Measurements from ENCODE around the gene ZNF185. TPM values are rescaled to one million over a fixed set of nuclear protein-coding genes. Genes with fewer than 3 reads are reported as not detected.
"Not testable (repeated sequence)": the region's sequence is repeated elsewhere in the genome, so short reads cannot be mapped to it uniquely, and the experiment has no call there.

ZNF185 gene
- total RNA-seq, 4 donors from 2014 or later: 0.53 to 2.5 (median 1.4) TPM

DNA sequence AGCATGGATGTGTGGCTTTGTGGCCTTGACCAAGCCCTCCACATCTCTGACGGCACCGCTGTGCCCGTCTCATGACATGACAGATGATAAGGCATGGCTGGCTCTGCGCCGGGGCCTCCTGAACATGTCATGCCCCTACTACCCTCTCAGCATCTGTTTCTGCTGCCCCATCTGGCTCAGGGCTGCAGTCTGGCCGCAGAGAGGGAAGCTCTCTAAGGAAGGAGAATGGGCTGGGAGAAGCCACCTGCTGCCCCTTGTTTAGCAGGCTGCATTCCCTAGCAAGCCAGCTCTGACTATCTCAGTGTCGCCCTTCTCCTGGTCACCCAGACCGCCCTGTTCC is 7.2 kb downstream of the ZNF185 start:
- Histone ChIP-seq H3K4me1 (no peaks in the 10 kb centered on the region), H3K9me3 (no peaks in the 10 kb centered on the region), H3K36me3 (no peaks in the 10 kb centered on the region), H3K27ac (no peak overlapping the region), H3K4me3 (no peak overlapping the region), H3K27me3 (no peaks in the 10 kb centered on the region)
- TF ChIP-seq POLR2A (IDR thresholded peaks at IDR 0.05): no peak
- TF ChIP-seq, protein P1, sequence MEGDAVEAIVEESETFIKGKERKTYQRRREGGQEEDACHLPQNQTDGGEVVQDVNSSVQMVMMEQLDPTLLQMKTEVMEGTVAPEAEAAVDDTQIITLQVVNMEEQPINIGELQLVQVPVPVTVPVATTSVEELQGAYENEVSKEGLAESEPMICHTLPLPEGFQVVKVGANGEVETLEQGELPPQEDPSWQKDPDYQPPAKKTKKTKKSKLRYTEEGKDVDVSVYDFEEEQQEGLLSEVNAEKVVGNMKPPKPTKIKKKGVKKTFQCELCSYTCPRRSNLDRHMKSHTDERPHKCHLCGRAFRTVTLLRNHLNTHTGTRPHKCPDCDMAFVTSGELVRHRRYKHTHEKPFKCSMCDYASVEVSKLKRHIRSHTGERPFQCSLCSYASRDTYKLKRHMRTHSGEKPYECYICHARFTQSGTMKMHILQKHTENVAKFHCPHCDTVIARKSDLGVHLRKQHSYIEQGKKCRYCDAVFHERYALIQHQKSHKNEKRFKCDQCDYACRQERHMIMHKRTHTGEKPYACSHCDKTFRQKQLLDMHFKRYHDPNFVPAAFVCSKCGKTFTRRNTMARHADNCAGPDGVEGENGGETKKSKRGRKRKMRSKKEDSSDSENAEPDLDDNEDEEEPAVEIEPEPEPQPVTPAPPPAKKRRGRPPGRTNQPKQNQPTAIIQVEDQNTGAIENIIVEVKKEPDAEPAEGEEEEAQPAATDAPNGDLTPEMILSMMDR (IDR thresholded peaks at IDR 0.05): no peak
- DNase-seq: no peak

DNA sequence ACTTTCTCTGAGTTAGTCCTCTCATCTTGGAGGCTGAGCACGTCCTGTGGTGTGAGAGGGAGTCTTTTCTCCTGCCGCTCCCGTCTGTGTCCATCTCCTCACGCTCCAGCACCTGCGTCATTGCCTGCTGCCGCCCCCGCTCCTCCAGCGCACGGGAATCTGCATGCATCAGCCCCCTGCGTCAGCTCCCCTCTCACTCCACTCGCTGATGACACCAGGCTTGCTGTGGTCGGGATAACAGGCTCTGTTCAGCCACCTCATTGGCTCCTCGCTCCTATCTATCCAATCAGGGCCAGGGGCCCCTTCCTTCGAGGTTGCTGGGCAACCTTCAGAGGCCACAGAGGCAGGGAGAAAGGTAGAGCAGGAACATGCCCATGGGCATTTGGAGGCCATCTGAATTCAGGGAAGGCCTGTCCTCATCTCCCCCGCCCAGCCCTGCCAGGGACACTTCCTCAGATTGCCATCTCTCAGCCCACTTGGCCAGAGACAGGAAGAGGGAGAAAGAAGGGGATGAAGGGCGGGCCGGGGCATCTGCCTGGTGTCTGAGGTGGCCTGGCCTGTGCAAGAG is 9.3 kb downstream of the ZNF185 start:
- no peaks in the 10 kb centered on the region for H3K36me3 ChIP-seq
- no peak for DNase-seq
- H3K4me1 ChIP-seq: no peaks in the 10 kb centered on the region
- no peaks in the 10 kb centered on the region for H3K9me3 ChIP-seq
- no peak for TF ChIP-seq POLR2A (IDR thresholded peaks at IDR 0.05)
- TF ChIP-seq, protein P1 (IDR thresholded peaks at IDR 0.05): no peak
- H3K4me3 ChIP-seq: no peak overlapping the region
- H3K27ac ChIP-seq: no peak overlapping the region
- no peaks in the 10 kb centered on the region for H3K27me3 ChIP-seq

DNA sequence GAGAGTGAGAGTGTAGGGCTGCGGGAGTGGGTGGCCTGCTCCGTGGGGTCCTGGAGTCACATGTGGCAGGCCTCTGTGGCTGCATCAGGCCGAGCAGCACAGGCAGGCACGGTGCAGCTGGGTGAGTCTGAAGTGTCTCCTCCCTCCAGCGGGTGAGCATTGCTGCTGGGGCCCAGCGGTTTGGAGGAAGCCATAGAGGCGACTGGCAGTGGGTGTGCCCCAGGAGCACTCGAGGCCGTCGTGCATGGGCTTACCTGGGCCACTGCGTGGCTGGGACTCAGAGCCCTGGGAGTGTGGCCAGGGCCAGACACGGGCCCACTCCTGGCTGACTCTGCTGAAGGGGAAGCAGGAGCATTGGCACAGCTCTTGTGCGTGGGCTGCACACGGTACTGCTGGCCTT is 10.6 kb downstream of the ZNF185 start:
- Histone ChIP-seq H3K36me3 (no peaks in the 10 kb centered on the region), H3K27ac (no peak overlapping the region), H3K9me3 (no peaks in the 10 kb centered on the region), H3K4me3 (no peak overlapping the region), H3K4me1 (no peaks in the 10 kb centered on the region), H3K27me3 (no peaks in the 10 kb centered on the region)
- DNase-seq: no peak
- TF ChIP-seq POLR2A (IDR thresholded peaks at IDR 0.05): no peak
- TF ChIP-seq, protein P1 (IDR thresholded peaks at IDR 0.05): no peak

DNA sequence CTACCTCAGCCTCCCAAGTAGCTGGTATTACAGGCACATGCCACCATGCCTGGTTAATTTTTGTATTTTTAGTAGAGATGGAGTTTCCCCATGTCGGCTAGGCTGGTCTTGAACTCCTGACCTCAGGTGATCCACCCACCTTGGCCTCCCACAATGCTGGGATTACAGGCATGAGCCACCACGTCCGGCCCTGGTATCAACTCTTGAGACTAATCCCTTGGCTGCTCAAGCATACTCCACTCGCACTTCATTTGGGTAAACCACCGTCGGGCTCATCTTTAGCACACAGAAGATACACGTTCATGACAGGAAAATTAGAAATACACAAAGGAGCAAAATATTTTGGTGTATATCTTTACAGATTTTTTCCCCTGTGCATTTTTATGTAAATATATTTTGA is 12.2 kb downstream of the ZNF185 start:
- not testable (repeated sequence) for H3K4me3 ChIP-seq, DNase-seq, H3K4me1 ChIP-seq, H3K9me3 ChIP-seq, H3K36me3 ChIP-seq, H3K27me3 ChIP-seq, H3K27ac ChIP-seq

DNA sequence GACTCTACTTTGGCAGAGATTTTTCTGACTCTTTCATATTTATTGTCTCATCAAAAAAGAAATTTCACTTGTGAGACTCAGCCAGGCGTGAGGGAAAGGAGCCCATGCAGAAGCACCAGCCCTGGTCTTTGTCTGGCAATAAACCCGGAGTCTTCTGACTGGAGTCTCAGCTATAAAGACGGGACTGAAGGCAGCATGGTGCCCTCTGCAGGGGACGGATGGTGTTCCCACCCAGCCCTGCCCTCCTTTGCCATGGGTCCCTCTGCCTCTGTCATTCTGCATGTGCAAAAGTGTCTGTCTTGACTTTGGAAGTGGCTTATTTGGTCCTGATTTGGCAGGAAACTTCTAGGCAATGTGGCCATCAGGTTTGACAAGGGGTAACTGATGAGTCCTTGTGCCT is 14.2 kb downstream of the ZNF185 start:
- Histone ChIP-seq H3K4me3 (no peak overlapping the region), H3K27ac (no peak overlapping the region), H3K36me3 (no peaks in the 10 kb centered on the region), H3K9me3 (no peaks in the 10 kb centered on the region), H3K27me3 (no peaks in the 10 kb centered on the region), H3K4me1 (no peaks in the 10 kb centered on the region)
- no peak for DNase-seq
- no peak for TF ChIP-seq POLR2A (IDR thresholded peaks at IDR 0.05)
- TF ChIP-seq, protein P1 (IDR thresholded peaks at IDR 0.05): no peak

DNA sequence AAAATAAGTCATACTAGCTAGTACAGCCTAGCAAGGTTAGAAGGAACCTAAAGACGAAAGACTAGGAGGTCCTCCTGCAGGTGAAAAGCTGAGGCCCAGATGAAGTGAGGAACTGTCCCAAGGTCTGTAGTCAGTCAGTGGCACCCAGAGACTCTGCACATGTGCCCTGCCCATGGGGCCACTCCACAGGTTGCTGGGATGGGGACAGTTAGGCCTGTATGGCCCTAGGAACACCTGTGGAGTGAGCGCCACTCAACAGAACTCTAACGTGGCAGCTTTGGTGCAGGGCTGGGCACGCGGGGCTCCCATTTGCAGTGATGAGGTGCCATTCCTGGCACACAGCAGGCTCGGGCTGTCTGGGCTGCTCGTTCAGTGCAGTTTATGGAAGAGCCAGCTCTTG is 14.8 kb downstream of the ZNF185 start:
- TF ChIP-seq, protein P1 (IDR thresholded peaks at IDR 0.05): no peak
- TF ChIP-seq POLR2A (IDR thresholded peaks at IDR 0.05): no peak
- no peaks in the 10 kb centered on the region for H3K4me1 ChIP-seq
- no peaks in the 10 kb centered on the region for H3K27me3 ChIP-seq
- H3K4me3 ChIP-seq: no peak overlapping the region
- DNase-seq: no peak
- H3K9me3 ChIP-seq: no peaks in the 10 kb centered on the region
- H3K36me3 ChIP-seq: no peaks in the 10 kb centered on the region
- H3K27ac ChIP-seq: no peak overlapping the region
